Cardiac muscle cell (in vitro differentiated cells and primary cell): ENCODE results near the gene CUL3. TPM values are rescaled to one million over a fixed set of nuclear protein-coding genes. Genes with fewer than 3 reads are reported as not detected.

Source experiments
- DNase-seq, 2 donors: peaks; one replicate each; pipeline versions ENCODE4 v3.0.0 to v3.0.0-alpha.2; 2010 to 2017; ENCODE audit warnings: low read depth in 1 of 2, low spot score in 1 of 2
- H3K27ac ChIP-seq: fragments of 200-600 bp; sonication (generic); 2 replicates; pipeline ENCODE4 v1.5.1; 2016
- H3K27me3 ChIP-seq: fragments of 200-600 bp; sonication (generic); 2 replicates; pipeline ENCODE4 v1.6.0; 2016; ENCODE audit warnings: control low read depth
- H3K36me3 ChIP-seq: fragments of 200-600 bp; sonication (generic); 2 replicates; pipeline ENCODE4 v1.5.1; 2016; ENCODE audit warnings: control low read depth
- H3K4me1 ChIP-seq: fragments of 200-600 bp; sonication (generic); 2 replicates; pipeline ENCODE4 v1.8.1; 2017; ENCODE audit warnings: low read depth, mild to moderate bottlenecking, mixed run types
- H3K4me3 ChIP-seq: fragments of 200-600 bp; sonication (generic); 2 replicates; pipeline ENCODE4 v1.5.1; 2016; ENCODE audit warnings: mild to moderate bottlenecking
- H3K9me3 ChIP-seq: fragments of 200-600 bp; sonication (generic); 2 replicates; pipeline ENCODE4 v1.5.1; 2017; ENCODE audit warnings: low read depth, mild to moderate bottlenecking, control low read depth
- CTCF ChIP-seq: IDR thresholded peaks from 2 replicates; pipeline ENCODE4 v1.5.1; 2012; ENCODE audit warnings: low read depth, mild to moderate bottlenecking, low read length
- polyA plus RNA-seq: library from polyadenylated mRNA; unstranded; fragments of >200 nt; fragmentation: Nextera tagmentation; extraction: Ambion mirVana; gene quantifications from 2 replicates; pipeline ENCODE4 v1.2.1, GENCODE V29; 2016
- total RNA-seq: library from RNA; depleted of rRNA; stranded (reverse); fragments of >200 nt; gene quantifications from 2 replicates; pipeline ENCODE4 v1.2.3, GENCODE V29; 2016

Gene CUL3
- total and polyA plus RNA-seq, 2 experiments from 2014 or later = 47.6 to 78.8 TPM

- no peak overlapping the region for H3K27ac ChIP-seq
- H3K4me3 ChIP-seq = no peak overlapping the region
- H3K4me1 ChIP-seq = peaks cover 4% of the 10 kb centered on the region
- no peak for TF ChIP-seq CTCF
- peaks cover 3% of the 10 kb centered on the region for H3K36me3 ChIP-seq
- DNase-seq = no peak
- H3K27me3 ChIP-seq = no peaks in the 10 kb centered on the region
- H3K9me3 ChIP-seq = no peaks in the 10 kb centered on the region
Observed at GRCh38 chr2:224551693-224552092, 33.5 kb downstream of the CUL3 start.

- H3K4me1 ChIP-seq = peaks cover 16% of the 10 kb centered on the region
- H3K27ac ChIP-seq = no peak overlapping the region
- no peaks in the 10 kb centered on the region for H3K9me3 ChIP-seq
Observed at GRCh38 chr2:224546926-224547325, 38.2 kb downstream of the CUL3 start.

GRCh38 chr2:224545884-224546644, 39.1 kb downstream of the CUL3 start:
- TF ChIP-seq CTCF = no peak
- H3K27me3 ChIP-seq = no peaks in the 10 kb centered on the region
- peak in 1 of 2 donors; percentile 32 for DNase-seq
- H3K27ac ChIP-seq = peak overlapping the region; percentile 21
- H3K4me1 ChIP-seq = peaks cover 16% of the 10 kb centered on the region
- H3K4me3 ChIP-seq = no peak overlapping the region
- H3K9me3 ChIP-seq = no peaks in the 10 kb centered on the region
- H3K36me3 ChIP-seq = no peaks in the 10 kb centered on the region

More at GRCh38 chr2:224546926-224547325, 38.2 kb downstream of the CUL3 start:
- no peaks in the 10 kb centered on the region for H3K27me3 ChIP-seq
- TF ChIP-seq CTCF = no peak
- no peak overlapping the region for H3K4me3 ChIP-seq
- no peak for DNase-seq
- H3K36me3 ChIP-seq = no peaks in the 10 kb centered on the region

- no peak for DNase-seq
- no peaks in the 10 kb centered on the region for H3K36me3 ChIP-seq
- peaks cover 16% of the 10 kb centered on the region for H3K4me1 ChIP-seq
- H3K27ac ChIP-seq = no peak overlapping the region
- no peaks in the 10 kb centered on the region for H3K9me3 ChIP-seq
- no peaks in the 10 kb centered on the region for H3K27me3 ChIP-seq
- H3K4me3 ChIP-seq = no peak overlapping the region
- TF ChIP-seq CTCF = no peak
Observed at GRCh38 chr2:224543939-224544338, 41.2 kb downstream of the CUL3 start.

GRCh38 chr2:224538561-224539138, 46.5 kb downstream of the CUL3 start:
- no peak overlapping the region for H3K4me3 ChIP-seq
- H3K9me3 ChIP-seq = no peaks in the 10 kb centered on the region
- peaks cover 6% of the 10 kb centered on the region for H3K36me3 ChIP-seq
- H3K4me1 ChIP-seq = no peaks in the 10 kb centered on the region
- H3K27me3 ChIP-seq = no peaks in the 10 kb centered on the region
- no peak for TF ChIP-seq CTCF
- DNase-seq = no peak
- H3K27ac ChIP-seq = no peak overlapping the region
